Activated T-cell treated with anti-CD3 and anti-CD28 coated beads for 1 hour (primary cell): Measurements from ENCODE around the gene APRT.
"Not testable (repeated sequence)": the region's sequence is repeated elsewhere in the genome, so short reads cannot be mapped to it uniquely, and the experiment has no call there.

ENCODE experiments used
- DNase-seq: peaks from one replicate; pipeline ENCODE4 v3.0.0-alpha.2; 2020; ENCODE audit warnings: low read depth

Gene APRT

DNA sequence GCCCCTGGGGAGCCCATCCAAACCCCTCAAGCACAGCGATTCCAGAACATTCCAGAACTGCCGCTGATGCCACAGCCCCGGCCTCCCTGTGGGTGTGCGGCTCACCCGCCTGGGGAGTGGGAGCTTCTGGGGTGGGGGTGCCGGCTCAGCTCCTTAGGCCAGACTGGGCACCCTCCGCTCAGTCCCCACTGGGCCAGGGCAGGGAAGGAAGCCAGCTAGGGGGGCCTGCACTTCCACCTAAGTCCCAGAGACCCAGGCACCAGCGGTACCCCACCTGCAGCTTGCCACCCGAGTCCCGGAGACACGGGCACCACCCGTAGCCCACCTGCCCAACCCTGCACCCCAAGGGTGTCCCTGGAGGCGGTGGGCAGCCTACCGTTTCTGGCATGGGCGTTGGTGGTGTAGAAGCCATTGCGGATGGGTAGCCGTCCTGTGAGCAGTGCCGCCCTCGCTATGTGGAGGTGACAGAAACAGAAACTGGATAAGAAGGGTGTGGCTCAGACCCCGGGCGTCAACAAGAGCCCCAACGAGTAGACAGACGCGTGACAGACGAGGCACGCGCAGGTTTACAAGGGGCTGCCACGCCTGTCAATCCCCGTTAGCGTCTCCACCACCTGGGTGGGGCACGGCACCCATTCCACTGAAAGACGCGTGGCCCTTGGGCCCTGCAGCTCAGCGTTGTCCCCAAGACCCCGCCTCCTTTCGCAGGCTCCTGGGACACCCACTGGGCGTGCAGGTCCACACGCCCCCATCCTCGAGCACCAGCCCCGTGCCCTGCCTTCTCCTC is 30.0 kb upstream of the APRT start:
- DNase-seq, result no peak

DNA sequence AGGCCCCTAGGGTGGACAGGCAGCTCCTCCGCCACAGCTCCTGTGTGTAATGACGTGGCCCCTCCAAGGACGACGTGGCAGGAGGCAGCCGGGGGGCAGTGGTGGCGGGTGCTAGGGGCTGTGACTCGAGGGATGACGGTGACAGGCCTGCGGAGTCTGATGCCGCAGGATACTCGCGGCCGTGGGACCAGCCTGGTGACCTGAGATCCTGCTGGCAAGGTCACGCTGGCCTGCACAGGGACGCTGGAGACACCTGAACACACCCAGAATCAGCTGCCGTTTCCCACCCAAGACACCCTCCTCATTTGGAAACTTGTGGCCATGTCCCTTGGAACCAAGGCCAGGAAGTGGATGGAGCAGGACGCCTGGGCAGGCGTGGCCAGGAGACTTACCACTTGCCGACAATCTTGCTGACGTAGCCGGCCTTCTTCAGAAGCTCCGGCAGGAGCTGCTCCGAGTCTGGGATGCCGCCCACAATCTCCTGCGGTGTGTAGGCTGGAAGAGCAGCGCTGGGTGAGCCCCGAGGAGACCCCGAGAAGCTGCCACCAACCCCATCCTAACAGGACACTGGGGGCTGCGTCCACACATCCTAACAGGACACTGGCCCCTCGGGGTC is 29.0 kb upstream of the APRT start:
- DNase-seq, result no peak

- DNase-seq, result no peak
Measured at GRCh38 chr16:88839745-88840599, 28.2 kb upstream of the APRT start.

- no peak for DNase-seq
Measured at GRCh38 chr16:88839026-88839529, 27.4 kb upstream of the APRT start.

- DNase-seq, result no peak
Measured at GRCh38 chr16:88838566-88838965, 26.8 kb upstream of the APRT start.

GRCh38 chr16:88837806-88838205 is 26.1 kb upstream of the APRT start:
- DNase-seq, result no peak

- no peak for DNase-seq
Measured at GRCh38 chr16:88836791-88837190, 25.1 kb upstream of the APRT start.

DNA sequence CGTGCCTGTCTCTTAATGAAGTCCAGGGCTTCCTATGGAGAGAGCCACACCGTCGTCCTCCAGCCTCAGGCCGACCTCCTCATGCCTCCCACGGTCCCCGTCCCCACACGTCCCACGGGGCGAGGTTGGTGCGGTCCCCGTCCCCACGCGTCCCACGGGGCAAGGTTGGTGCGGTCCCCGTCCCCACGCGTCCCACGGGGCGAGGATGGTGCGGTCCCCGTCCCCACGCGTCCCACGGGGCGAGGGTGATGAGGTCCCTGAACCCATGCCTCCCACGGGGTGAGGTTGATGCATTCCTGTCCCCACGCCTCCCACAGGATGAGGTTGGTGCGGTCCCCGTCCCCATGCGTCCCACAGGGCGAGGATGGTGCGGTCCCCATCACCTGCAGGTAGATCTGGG is 24.1 kb upstream of the APRT start:
- no peak for DNase-seq

DNA sequence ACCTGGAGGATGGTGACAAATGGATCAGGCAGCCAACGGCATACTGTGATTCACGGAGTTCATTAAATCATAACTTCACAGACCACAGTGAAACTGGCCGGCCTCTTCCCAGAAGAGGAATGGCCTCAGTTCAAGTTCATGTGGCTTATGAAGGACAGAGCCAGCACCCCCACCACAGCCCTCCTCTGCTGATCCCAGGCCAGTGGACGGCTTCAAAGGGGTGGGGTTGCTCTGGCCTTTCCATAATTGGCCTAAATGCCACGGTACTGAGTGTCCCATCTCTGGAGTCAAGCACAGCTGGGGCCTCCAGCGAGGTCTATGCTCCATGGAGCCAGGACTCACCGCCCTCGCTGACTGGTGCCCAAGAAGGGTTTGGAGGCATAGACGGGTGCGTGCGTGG is 23.7 kb upstream of the APRT start:
- no peak for DNase-seq

DNA sequence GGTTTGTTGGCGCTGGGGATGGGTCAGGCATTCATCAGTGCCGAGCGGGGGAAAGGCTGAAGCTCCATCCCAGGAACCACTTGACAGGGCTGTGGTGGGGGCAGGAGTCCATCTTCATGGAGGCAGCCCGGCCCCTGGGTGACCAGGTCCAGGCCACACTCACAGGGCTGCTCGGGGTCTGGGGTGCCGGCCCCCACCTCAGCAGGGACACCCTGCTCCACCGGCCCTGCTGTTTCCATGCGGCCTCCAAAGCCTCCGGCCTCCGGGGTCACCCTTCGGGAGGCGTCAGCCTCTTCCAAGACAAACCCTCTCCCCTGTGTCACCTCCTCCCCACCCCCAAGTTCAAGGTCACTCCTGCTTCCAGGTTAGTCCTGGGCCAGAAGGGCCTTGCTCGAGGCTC is 22.9 kb upstream of the APRT start:
- no peak for DNase-seq

DNA sequence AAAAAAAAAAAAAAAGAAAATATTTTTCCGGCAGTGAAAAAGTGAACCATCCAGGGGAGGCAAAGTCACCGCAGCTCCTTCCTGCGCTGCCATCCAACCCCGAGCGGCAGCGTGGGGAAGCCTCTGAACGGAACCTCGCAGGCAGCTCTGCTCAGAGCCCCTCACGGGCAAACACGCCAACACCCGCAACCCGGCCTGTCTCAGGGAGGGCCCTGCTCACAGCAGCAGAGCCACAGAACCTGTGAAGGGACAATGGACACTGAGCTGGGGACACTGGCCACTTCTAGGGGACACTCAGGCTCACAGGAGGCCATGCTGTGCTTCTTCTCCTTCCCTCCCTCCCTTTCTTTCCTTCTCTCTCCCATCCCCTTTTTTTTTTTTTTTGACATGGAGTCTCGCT is 21.4 kb upstream of the APRT start:
- no peak for DNase-seq

- DNase-seq, result no peak
Measured at GRCh38 chr16:88831838-88832237, 20.1 kb upstream of the APRT start.

- no peak for DNase-seq
Measured at GRCh38 chr16:88830783-88831182, 19.1 kb upstream of the APRT start.

- no peak for DNase-seq
Measured at GRCh38 chr16:88830258-88830657, 18.5 kb upstream of the APRT start.

- no peak for DNase-seq
Measured at GRCh38 chr16:88828711-88829110, 17.0 kb upstream of the APRT start.

GRCh38 chr16:88827727-88828126 is 16.0 kb upstream of the APRT start:
- DNase-seq, result no peak

- DNase-seq, result no peak
Measured at GRCh38 chr16:88826070-88826840, 14.5 kb upstream of the APRT start.

- DNase-seq, result no peak
Measured at GRCh38 chr16:88825146-88825545, 13.4 kb upstream of the APRT start.

GRCh38 chr16:88824256-88825077 is 12.7 kb upstream of the APRT start:
- no peak for DNase-seq

DNA sequence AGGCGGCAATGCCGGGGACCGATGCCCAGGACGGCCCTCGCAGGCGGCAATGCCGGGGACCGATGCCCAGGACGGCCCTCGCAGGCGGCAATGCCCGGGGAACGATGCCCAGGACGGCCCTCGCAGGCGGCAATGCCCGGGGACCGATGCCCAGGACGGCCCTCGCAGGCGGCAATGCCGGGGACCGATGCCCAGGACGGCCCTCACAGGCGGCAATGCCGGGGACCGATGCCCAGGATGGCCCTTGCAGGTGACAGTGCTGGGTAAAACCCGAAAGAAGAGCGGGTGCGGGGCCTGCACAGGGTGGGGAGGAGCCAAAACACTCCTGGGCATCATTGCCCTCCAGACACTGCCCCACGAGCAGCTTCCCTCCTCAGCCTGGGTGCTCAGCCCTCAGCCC is 11.9 kb upstream of the APRT start:
- DNase-seq, result not testable (repeated sequence)
